ENCODE measurements around the gene ANXA7.

Gene ANXA7

GRCh38 chr10:73368238-73368637 lies 45.6 kb downstream of the ANXA7 start:
- DNase-seq: no peak
- Histone ChIP-seq H3K4me3 (ENCODE audit: low read depth, low read length) (no peak overlapping the region), H3K36me3 (replicated peaks) (peaks cover 33% of the 10 kb centered on the region), H3K27me3 (replicated peaks) (no peaks in the 10 kb centered on the region), H3K27ac (no peak overlapping the region)
- TF ChIP-seq, protein P1, sequence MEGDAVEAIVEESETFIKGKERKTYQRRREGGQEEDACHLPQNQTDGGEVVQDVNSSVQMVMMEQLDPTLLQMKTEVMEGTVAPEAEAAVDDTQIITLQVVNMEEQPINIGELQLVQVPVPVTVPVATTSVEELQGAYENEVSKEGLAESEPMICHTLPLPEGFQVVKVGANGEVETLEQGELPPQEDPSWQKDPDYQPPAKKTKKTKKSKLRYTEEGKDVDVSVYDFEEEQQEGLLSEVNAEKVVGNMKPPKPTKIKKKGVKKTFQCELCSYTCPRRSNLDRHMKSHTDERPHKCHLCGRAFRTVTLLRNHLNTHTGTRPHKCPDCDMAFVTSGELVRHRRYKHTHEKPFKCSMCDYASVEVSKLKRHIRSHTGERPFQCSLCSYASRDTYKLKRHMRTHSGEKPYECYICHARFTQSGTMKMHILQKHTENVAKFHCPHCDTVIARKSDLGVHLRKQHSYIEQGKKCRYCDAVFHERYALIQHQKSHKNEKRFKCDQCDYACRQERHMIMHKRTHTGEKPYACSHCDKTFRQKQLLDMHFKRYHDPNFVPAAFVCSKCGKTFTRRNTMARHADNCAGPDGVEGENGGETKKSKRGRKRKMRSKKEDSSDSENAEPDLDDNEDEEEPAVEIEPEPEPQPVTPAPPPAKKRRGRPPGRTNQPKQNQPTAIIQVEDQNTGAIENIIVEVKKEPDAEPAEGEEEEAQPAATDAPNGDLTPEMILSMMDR (IDR thresholded peaks at IDR 0.05; ENCODE audit: low read depth, low read length, missing control alignments): no peak
- in situ Hi-C loops (cut with HindIII; ENCODE audit: low pct_ligation_motif_present, low sequenced_read_pairs): no loop called here

DNA sequence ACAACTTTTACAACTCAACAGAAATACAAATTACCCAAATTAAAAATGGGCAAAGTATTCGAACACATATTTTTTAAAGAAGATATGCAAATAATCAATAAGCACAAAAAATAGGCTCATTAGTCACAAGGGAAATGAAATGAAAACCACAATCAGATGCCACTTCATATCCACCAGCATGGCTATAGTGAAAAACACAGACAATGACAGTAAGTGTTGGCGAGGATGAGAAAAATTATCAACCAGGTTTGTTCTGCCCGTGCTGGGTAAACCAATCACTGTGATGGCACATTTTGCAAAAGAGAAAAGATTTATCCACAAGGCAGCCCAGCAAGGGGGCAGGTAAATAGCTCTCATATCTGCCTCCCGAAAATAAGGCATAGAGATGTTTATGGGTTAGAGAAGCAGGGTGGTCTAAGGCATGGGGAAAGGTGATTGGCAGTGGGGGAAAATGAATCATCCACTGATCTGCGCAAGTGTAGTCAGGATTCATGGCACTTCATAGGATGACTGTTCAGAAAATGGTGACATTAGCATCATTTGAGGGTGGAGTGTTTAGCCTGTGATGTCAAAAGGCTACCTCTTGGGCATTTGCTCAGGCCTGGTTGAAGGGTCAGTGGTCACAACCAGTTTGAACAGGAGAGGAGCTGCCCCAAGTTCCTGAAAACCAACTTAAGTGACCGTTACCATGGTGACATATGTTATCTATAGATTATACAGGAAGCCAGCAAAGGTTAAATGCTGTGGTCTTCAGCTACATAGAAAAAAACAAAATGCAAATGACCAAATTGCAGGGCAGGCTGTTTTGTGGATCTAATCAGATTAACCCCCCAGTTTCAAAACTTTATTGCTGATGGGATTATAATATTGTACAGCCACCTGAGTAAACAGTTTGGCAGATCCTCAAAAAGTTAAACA lies 47.2 kb downstream of the ANXA7 start:
- no peak overlapping the region for H3K4me3 ChIP-seq (ENCODE audit: low read depth, low read length)
- no peaks in the 10 kb centered on the region for H3K27me3 ChIP-seq (replicated peaks)
- in situ Hi-C loops (cut with HindIII; ENCODE audit: low pct_ligation_motif_present, low sequenced_read_pairs): no loop called here

GRCh38 chr10:73364964-73365363 lies 48.9 kb downstream of the ANXA7 start:
- in situ Hi-C loops (cut with HindIII; ENCODE audit: low pct_ligation_motif_present, low sequenced_read_pairs): no loop called here
- Histone ChIP-seq H3K27ac (no peak overlapping the region), H3K36me3 (replicated peaks) (peaks cover 27% of the 10 kb centered on the region), H3K27me3 (replicated peaks) (no peaks in the 10 kb centered on the region), H3K4me3 (ENCODE audit: low read depth, low read length) (no peak overlapping the region)
- TF ChIP-seq, protein P1 (IDR thresholded peaks at IDR 0.05; ENCODE audit: low read depth, low read length, missing control alignments): no peak
- DNase-seq: no peak

More for the DNA sequence above, 47.2 kb downstream of the ANXA7 start:
- no peak overlapping the region for H3K27ac ChIP-seq
- H3K36me3 ChIP-seq (replicated peaks): peaks cover 27% of the 10 kb centered on the region
- TF ChIP-seq, protein P1 (IDR thresholded peaks at IDR 0.05; ENCODE audit: low read depth, low read length, missing control alignments): no peak
- DNase-seq: no peak

GRCh38 chr10:73359492-73359891 lies 54.4 kb downstream of the ANXA7 start:
- no peak overlapping the region for H3K4me3 ChIP-seq (ENCODE audit: low read depth, low read length)

DNA sequence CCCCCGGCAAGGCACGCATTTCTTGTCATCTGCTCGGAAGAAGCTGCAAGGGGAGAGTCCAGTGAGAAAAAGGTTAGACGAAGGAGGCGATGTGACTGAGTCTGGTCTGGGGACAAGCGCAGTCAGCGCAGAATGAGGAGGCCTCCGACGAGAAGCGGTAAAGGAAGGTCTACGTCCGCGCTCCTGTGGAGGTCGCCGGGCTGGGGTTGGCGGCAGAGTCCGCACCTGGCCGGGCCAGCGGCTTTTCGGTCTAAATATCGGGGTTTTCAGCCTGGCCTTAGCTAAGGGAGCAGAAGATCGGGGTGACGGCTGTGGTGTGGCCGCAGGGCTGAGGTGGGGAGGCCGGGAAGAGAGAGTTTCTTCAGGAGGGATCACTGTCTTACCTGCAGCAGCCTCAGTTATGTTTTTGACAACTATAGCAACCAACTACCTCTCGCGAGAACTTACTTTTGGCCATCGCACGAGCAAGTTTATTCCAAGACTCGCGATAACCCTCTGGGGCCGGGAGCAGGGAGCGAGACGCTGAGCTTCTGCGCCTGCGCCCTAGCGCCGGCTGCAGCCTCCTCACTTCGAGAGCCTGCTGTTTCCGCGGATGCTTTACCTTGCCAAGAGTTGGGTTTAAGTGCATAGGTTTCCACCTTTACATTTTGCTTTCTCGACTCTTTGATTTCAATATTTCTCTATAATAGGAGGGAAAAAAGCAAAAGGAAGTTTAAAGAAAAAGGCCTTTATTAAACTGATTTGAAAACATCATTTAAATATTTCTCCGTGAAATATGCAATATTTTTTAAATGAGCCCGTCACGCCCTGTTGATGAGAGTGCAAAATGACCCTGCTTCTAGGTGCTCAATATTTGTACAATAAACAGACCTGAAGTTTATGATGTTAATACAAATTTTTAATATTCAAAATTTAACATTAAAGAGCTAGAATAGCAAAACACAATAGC lies 55.3 kb downstream of the ANXA7 start, which contains the start of gene CFAP70:
Gene CFAP70, minus strand, starts transcription at position 534 of the 949 bp plus-strand sequence. CDS start 4,068 bp downstream, outside the sequence.
- peak within 1 kb of the TSS; percentile 42 for H3K27ac ChIP-seq
- no peaks in the 10 kb centered on the region for H3K36me3 ChIP-seq (replicated peaks)
- no peaks in the 10 kb centered on the region for H3K27me3 ChIP-seq (replicated peaks)
- TF ChIP-seq, protein P1 (IDR thresholded peaks at IDR 0.05; ENCODE audit: low read depth, low read length, missing control alignments): no peak
- in situ Hi-C loops (cut with HindIII; ENCODE audit: low pct_ligation_motif_present, low sequenced_read_pairs): no loop called here
- H3K4me3 ChIP-seq (ENCODE audit: low read depth, low read length): peak within 1 kb of the TSS; percentile 80
- DNase-seq: peak; percentile 93

More at GRCh38 chr10:73359492-73359891, 54.4 kb downstream of the ANXA7 start:
- no peaks in the 10 kb centered on the region for H3K27me3 ChIP-seq (replicated peaks)
- no peak for DNase-seq
- in situ Hi-C loops (cut with HindIII; ENCODE audit: low pct_ligation_motif_present, low sequenced_read_pairs): no loop called here
- H3K36me3 ChIP-seq (replicated peaks): peaks cover 2% of the 10 kb centered on the region
- no peak overlapping the region for H3K27ac ChIP-seq
- TF ChIP-seq, protein P1 (IDR thresholded peaks at IDR 0.05; ENCODE audit: low read depth, low read length, missing control alignments): no peak

All from brain microvascular endothelial cell (primary cell).